GM23338 (cell line): ENCODE measurements around the gene DIAPH1. TPM values are rescaled to one million over a fixed set of nuclear protein-coding genes. Genes with fewer than 3 reads are reported as not detected.

Experiments used
- ATAC-seq: fragments of 200-7000 bp; cut with Tn5 transposase; 3 replicates; pipeline ENCODE4 v1.9.1; 2020
- DNase-seq: peaks from one replicate; pipeline ENCODE4 v3.0.0-alpha.2; 2015; ENCODE audit warnings: low spot score
- H2AFZ ChIP-seq: fragments of 200-600 bp; sonication (generic); 2 replicates; pipeline ENCODE4 v1.8.0; 2016; ENCODE audit warnings: antibody characterized with exemption, mild to moderate bottlenecking, moderate library complexity
- H3F3A ChIP-seq: fragments of 200-600 bp; sonication (generic); replicated peaks from 2 replicates; pipeline ENCODE4 v1.8.0; 2017; ENCODE audit warnings: antibody characterized with exemption, mixed run types, low read depth
- H3K27ac ChIP-seq: fragments of 200-600 bp; sonication (generic); 2 replicates; pipeline ENCODE4 v1.6.1; 2016; ENCODE audit warnings: low read depth
- H3K27me3 ChIP-seq: fragments of 200-600 bp; sonication (generic); 2 replicates; pipeline ENCODE4 v1.8.0; 2016; ENCODE audit warnings: mild to moderate bottlenecking, mixed run types, moderate library complexity; ENCODE audit not compliant: insufficient read depth
- H3K36me3 ChIP-seq: fragments of 200-600 bp; sonication (generic); 2 replicates; pipeline ENCODE4 v1.8.0; 2016; ENCODE audit warnings: mild to moderate bottlenecking; ENCODE audit not compliant: insufficient read depth
- H3K4me1 ChIP-seq: fragments of 200-600 bp; sonication (generic); 2 replicates; pipeline ENCODE4 v1.8.0; 2016; ENCODE audit warnings: mild to moderate bottlenecking, moderate library complexity; ENCODE audit not compliant: insufficient read depth
- H3K4me2 ChIP-seq: fragments of 200-600 bp; sonication (generic); 2 replicates; pipeline ENCODE4 v1.7.1; 2017; ENCODE audit warnings: mixed run types
- H3K4me3 ChIP-seq: fragments of 200-600 bp; sonication (generic); 2 replicates; pipeline ENCODE4 v1.6.1; 2016; ENCODE audit warnings: mixed run types
- H3K79me2 ChIP-seq: fragments of 200-600 bp; sonication (generic); replicated peaks from 2 replicates; pipeline ENCODE4 v1.8.0; 2017; ENCODE audit warnings: mild to moderate bottlenecking; ENCODE audit not compliant: insufficient read depth
- H3K9me2 ChIP-seq: fragments of 200-600 bp; sonication (generic); 2 replicates; pipeline ENCODE4 v1.8.0; 2017; ENCODE audit not compliant: insufficient read depth
- H4K20me1 ChIP-seq: fragments of 200-600 bp; sonication (generic); replicated peaks from 2 replicates; pipeline ENCODE4 v1.8.0; 2017; ENCODE audit warnings: mild to moderate bottlenecking; ENCODE audit not compliant: insufficient read depth
- H3K27ac Mint-ChIP-seq: 2 replicates; pipeline ENCODE4 v1.8.0; 2020; ENCODE audit warnings: inconsistent platforms, mild to moderate bottlenecking, moderate library complexity, mixed read lengths
- H3K27me3 Mint-ChIP-seq: 3 replicates; pipeline ENCODE4 v1.8.0; 2022; ENCODE audit warnings: low read depth, mild to moderate bottlenecking, moderate library complexity, mixed read lengths, inconsistent platforms; ENCODE audit not compliant: insufficient read depth, poor library complexity
- H3K36me3 Mint-ChIP-seq: 3 replicates; pipeline ENCODE4 v1.8.0; 2021; ENCODE audit warnings: low read depth, mild to moderate bottlenecking, inconsistent platforms, moderate library complexity, mixed read lengths
- H3K4me1 Mint-ChIP-seq: 3 replicates; pipeline ENCODE4 v1.8.0; 2020; ENCODE audit warnings: mild to moderate bottlenecking, inconsistent platforms, mixed read lengths
- H3K4me3 Mint-ChIP-seq: 3 replicates; pipeline ENCODE4 v1.8.0; 2021; ENCODE audit warnings: moderate library complexity, mild to moderate bottlenecking, inconsistent platforms, mixed read lengths
- H3K9me3 Mint-ChIP-seq: 3 replicates; pipeline ENCODE4 v1.8.0; 2020; ENCODE audit warnings: moderate library complexity, mild to moderate bottlenecking, inconsistent platforms, mixed read lengths
- CREB1 ChIP-seq: fragments of 250-450 bp; sonication (Bioruptor Pico); IDR thresholded peaks from 2 replicates; pipeline ENCODE4 v1.5.0; 2020; ENCODE audit warnings: low read depth, mild to moderate bottlenecking, moderate library complexity
- CTCF ChIP-seq, 2 experiments: fragments of 200-600 bp in 1 of 2; sonication (generic) in 1 of 2; conservative IDR thresholded peaks; 2 replicates each; pipeline versions ENCODE4 v1.5.1 to v1.6.1; 2016 to 2017; ENCODE audit warnings: antibody characterized with exemption in 2 of 2, low read depth in 2 of 2, mild to moderate bottlenecking in 2 of 2, moderate library complexity in 1 of 2
- ETS1 ChIP-seq: IDR thresholded peaks from 2 replicates; pipeline ENCODE4 v1.6.1; 2016; ENCODE audit warnings: antibody characterized with exemption
- EZH2phosphoT487 ChIP-seq: fragments of 200-600 bp; sonication (generic); IDR thresholded peaks from one replicate; pipeline ENCODE4 v1.8.1; 2018; ENCODE audit warnings: antibody characterized with exemption; ENCODE audit not compliant: unreplicated experiment
- JUNB ChIP-seq: IDR thresholded peaks from one replicate; pipeline ENCODE4 v1.6.1; 2016; ENCODE audit warnings: antibody characterized with exemption; ENCODE audit not compliant: unreplicated experiment
- NANOG ChIP-seq: IDR thresholded peaks from 2 replicates; pipeline ENCODE4 v1.6.1; 2016; ENCODE audit warnings: antibody characterized with exemption, borderline replicate concordance
- POLR2AphosphoS5 ChIP-seq: IDR thresholded peaks from 2 replicates; pipeline ENCODE4 v1.6.1; 2016; ENCODE audit warnings: antibody characterized with exemption, low read depth
- REST ChIP-seq: IDR thresholded peaks from one replicate; pipeline ENCODE4 v1.6.1; 2018; ENCODE audit warnings: antibody characterized with exemption; ENCODE audit not compliant: unreplicated experiment
- STAT1 ChIP-seq: IDR thresholded peaks from one replicate; pipeline ENCODE4 v1.6.1; 2016; ENCODE audit warnings: antibody characterized with exemption; ENCODE audit not compliant: unreplicated experiment
- ZNF114 ChIP-seq: fragments of 250-450 bp; sonication (Bioruptor Pico); IDR thresholded peaks from 2 replicates; pipeline ENCODE4 v1.5.0; 2020; ENCODE audit warnings: mild to moderate bottlenecking, moderate library complexity
- ZNF331 ChIP-seq: fragments of 250-450 bp; sonication (Bioruptor Pico); IDR thresholded peaks from 2 replicates; pipeline ENCODE4 v1.5.0; 2020; ENCODE audit warnings: low read depth, mild to moderate bottlenecking, moderate library complexity
- polyA plus RNA-seq: library from polyadenylated mRNA; unstranded; fragments of >200 nt; fragmentation: Nextera tagmentation; extraction: Ambion mirVana; gene quantifications from 2 replicates; pipeline ENCODE4 v1.2.1, GENCODE V29; 2016
- total RNA-seq: library from RNA; depleted of rRNA; stranded (reverse); fragments of >200 nt; shearing (Covaris generic); gene quantifications from 2 replicates; pipeline ENCODE4 v1.2.3, GENCODE V29; 2014

The DIAPH1 gene
- total and polyA plus RNA-seq, 2 experiments from 2014 or later = 42.9 to 104 TPM

GRCh38 chr5:141533897-141534296, 84.9 kb downstream of the DIAPH1 start (continued):
- TF ChIP-seq REST (no peak), JUNB (no peak), EZH2phosphoT487 (no peak), ETS1 (no peak), ZNF331 (CRISPR knock-in tag) (no peak), CREB1 (CRISPR knock-in tag) (no peak), ZNF114 (CRISPR knock-in tag) (no peak), STAT1 (no peak), POLR2AphosphoS5 (no peak), NANOG (no peak), CTCF (conservative IDR thresholded peaks at IDR 0.05; ENCODE audit: low read depth in 2 of 2) (no peak)

GRCh38 chr5:141532726-141533125, 86.1 kb downstream of the DIAPH1 start:
- no peak overlapping the region for H3K4me3 ChIP-seq
- Mint-ChIP-seq H3K4me1 (no peaks in the 10 kb centered on the region), H3K27me3 (no peaks in the 10 kb centered on the region), H3K4me3 (no peak overlapping the region), H3K27ac (no peak overlapping the region), H3K36me3 (peaks cover 26% of the 10 kb centered on the region), H3K9me3 (no peaks in the 10 kb centered on the region)
- H3K9me2 ChIP-seq = no peaks in the 10 kb centered on the region
- no peaks in the 10 kb centered on the region for H3K4me1 ChIP-seq
- H2AFZ ChIP-seq = no peak overlapping the region
- ATAC-seq (no peak), DNase-seq (no peak)
- no peak overlapping the region for H3K27ac ChIP-seq
- no peak overlapping the region for H3K4me2 ChIP-seq
- H3F3A ChIP-seq = no peaks in the 10 kb centered on the region
- H3K36me3 ChIP-seq = peaks cover 20% of the 10 kb centered on the region
- H3K27me3 ChIP-seq = no peaks in the 10 kb centered on the region
- no peaks in the 10 kb centered on the region; the same call in 1 of the 2 replicates for H4K20me1 ChIP-seq
- H3K79me2 ChIP-seq = no peaks in the 10 kb centered on the region; the same call in 1 of the 2 replicates
- no peak for TF ChIP-seq REST
- no peak for TF ChIP-seq NANOG
- TF ChIP-seq ETS1 = no peak
- no peak for TF ChIP-seq CTCF (conservative IDR thresholded peaks at IDR 0.05; ENCODE audit: low read depth in 2 of 2)
- TF ChIP-seq ZNF331 (CRISPR knock-in tag) = no peak
- no peak for TF ChIP-seq ZNF114 (CRISPR knock-in tag)
